HCT116 (cell line): ENCODE results near the gene PRR29. TPM values are rescaled to one million over a fixed set of nuclear protein-coding genes. Genes with fewer than 3 reads are reported as not detected.

Source experiments
- ATAC-seq: fragments of 200-7000 bp; cut with Tn5 transposase; 2 replicates; pipeline ENCODE4 v1.9.1; 2020; ENCODE audit warnings: mild to moderate bottlenecking, moderate library complexity
- BruUV-seq: library from RNA; stranded (reverse); fragments of 400-500 nt; replicated peaks from 2 replicates; lab custom pipeline; 2021; lab: Mats Ljungman, UMichigan
- CTCF ChIA-PET: fragments of 300-600 bp; sonication (Branson Sonifier 250); formaldehyde crosslinking; loops from one replicate; lab custom pipeline; 2021; ENCODE audit warnings: antibody characterized with exemption; lab: Charles Lee
- POLR2A ChIA-PET: fragments of 300-600, 350-600 bp; sonication (Branson Sonifier 250); formaldehyde crosslinking; loops from one replicate; lab custom pipeline; 2021; ENCODE audit warnings: antibody characterized with exemption; lab: Charles Lee
- RAD21 ChIA-PET, 2 experiments: fragments of 300-600 bp; sonication (Branson Sonifier 250); formaldehyde crosslinking; loops; one replicate each; lab custom pipeline; 2023; ENCODE audit warnings: low total read pairs in 2 of 2; ENCODE audit not compliant: uncharacterized antibody in 2 of 2, unreplicated experiment in 2 of 2, low non-redundant PET in 1 of 2; lab: Charles Lee
- DNase-seq: peaks from one replicate; pipeline ENCODE4 v3.0.0-alpha.2; 2010; ENCODE audit warnings: low read depth, low spot score
- H2AFZ ChIP-seq: fragments of 200-600 bp; shearing (Covaris generic), sonication (generic); 2 replicates; pipeline ENCODE4 v1.6.1; 2017; ENCODE audit warnings: low read depth, mixed run types, mixed read lengths, antibody characterized with exemption, low read length; ENCODE audit not compliant: poor library complexity, severe bottlenecking
- H3K27ac ChIP-seq: 2 replicates; pipeline ENCODE4 v1.5.1; 2012; ENCODE audit warnings: low read depth, low read length
- H3K27me3 ChIP-seq: fragments of 200-600 bp; sonication (generic); 2 replicates; pipeline ENCODE4 v1.6.1; 2016; ENCODE audit warnings: mixed run types, low read length, mixed read lengths; ENCODE audit not compliant: insufficient read depth
- H3K36me3 ChIP-seq, 2 experiments: fragments of 200-500 bp in 1 of 2; fragments of 200-600 bp in 1 of 2; sonication (Bioruptor generic) in 1 of 2; sonication (generic) in 1 of 2; 2 replicates each; pipeline versions ENCODE4 v1.5.1 to v1.6.1; 2014 to 2016; ENCODE audit warnings: low read length in 2 of 2, inconsistent platforms in 1 of 2, mixed read lengths in 1 of 2, mixed run types in 1 of 2; ENCODE audit not compliant: insufficient read depth in 2 of 2, control insufficient read depth in 1 of 2
- H3K4me1 ChIP-seq, 2 experiments: fragments of 200-600 bp in 1 of 2; sonication (generic) in 1 of 2; 2 replicates each; pipeline versions ENCODE4 v1.5.1 to v1.6.1; 2012 to 2017; ENCODE audit warnings: low read length in 2 of 2, inconsistent platforms in 1 of 2, mild to moderate bottlenecking in 1 of 2, mixed read lengths in 1 of 2, mixed run types in 1 of 2, moderate library complexity in 1 of 2; ENCODE audit not compliant: insufficient read depth in 2 of 2, control insufficient read depth in 1 of 2
- H3K4me2 ChIP-seq: fragments of 200-600 bp; sonication (generic); 2 replicates; pipeline ENCODE4 v1.6.1; 2017; ENCODE audit warnings: mixed run types, low read length, mixed read lengths
- H3K4me3 ChIP-seq, 2 experiments: fragments of 200-600 bp in 1 of 2; sonication (generic) in 1 of 2; replicated peaks in 1 of 2; 2 replicates each; pipeline ENCODE4 v1.5.1; 2011 to 2016; ENCODE audit warnings: low read length in 2 of 2, control low read depth in 1 of 2, low read depth in 1 of 2, mild to moderate bottlenecking in 1 of 2, mixed read lengths in 1 of 2, mixed run types in 1 of 2
- H3K79me2 ChIP-seq: fragments of 200-600 bp; sonication (generic); 2 replicates; pipeline ENCODE4 v1.6.1; 2017; ENCODE audit warnings: mild to moderate bottlenecking, mixed run types, low read length, moderate library complexity, mixed read lengths; ENCODE audit not compliant: insufficient read depth
- H3K9ac ChIP-seq: fragments of 200-600 bp; sonication (generic); 2 replicates; pipeline ENCODE4 v1.6.1; 2016; ENCODE audit warnings: low read length, mixed read lengths
- H3K9me2 ChIP-seq: fragments of 200-600 bp; sonication (generic), shearing (Covaris generic); 2 replicates; pipeline ENCODE4 v1.6.1; 2017; ENCODE audit warnings: mixed run types, mild to moderate bottlenecking, moderate library complexity; ENCODE audit not compliant: insufficient read depth
- H3K9me3 ChIP-seq, 2 experiments: fragments of 200-500 bp in 1 of 2; fragments of 200-600 bp in 1 of 2; sonication (Bioruptor generic) in 1 of 2; sonication (generic) in 1 of 2; 2 replicates each; pipeline ENCODE4 v1.6.1; 2014 to 2017; ENCODE audit warnings: low read length in 2 of 2, mixed read lengths in 2 of 2, inconsistent platforms in 1 of 2, low read depth in 1 of 2, mild to moderate bottlenecking in 1 of 2, mixed run types in 1 of 2, moderate library complexity in 1 of 2; ENCODE audit not compliant: control insufficient read depth in 1 of 2, insufficient read depth in 1 of 2
- H4K20me1 ChIP-seq: fragments of 200-600 bp; sonication (generic), shearing (Covaris generic); 2 replicates; pipeline ENCODE4 v1.6.1; 2017; ENCODE audit warnings: mixed run types, mild to moderate bottlenecking, moderate library complexity; ENCODE audit not compliant: insufficient read depth
- CBX3 ChIP-seq: IDR thresholded peaks from 2 replicates; pipeline ENCODE4 v1.6.1; 2012; ENCODE audit warnings: low read depth
- ELF1 ChIP-seq: IDR thresholded peaks from 2 replicates; pipeline ENCODE4 v1.6.1; 2012; ENCODE audit warnings: low read depth, borderline replicate concordance
- EZH2phosphoT487 ChIP-seq: fragments of 200-600 bp; IDR thresholded peaks from 2 replicates; pipeline ENCODE4 v1.6.1; 2018; ENCODE audit warnings: antibody characterized with exemption, borderline replicate concordance
- intact Hi-C: fragments of 100-400 bp; cut with micrococcal nuclease; formaldehyde crosslinking; loops from 2 replicates; pipeline ENCODE4 v1.10.0; 2022
- total RNA-seq: library from RNA; stranded (reverse); gene quantifications from one replicate; pipeline ENCODE4 v1.2.1, GENCODE V29; 2021; ENCODE audit not compliant: unreplicated experiment
- TF ChIP-seq, protein P1 (sequence below): IDR thresholded peaks from 2 replicates; pipeline ENCODE4 v1.6.1; 2011; ENCODE audit warnings: mild to moderate bottlenecking, low read length, moderate library complexity; ENCODE audit not compliant: insufficient replicate concordance; ENCODE audit errors: extremely low read depth
- TF ChIP-seq, protein P2 (sequence below): IDR thresholded peaks from 2 replicates; pipeline ENCODE4 v1.6.1; 2012; ENCODE audit warnings: low read depth

PRR29 gene
- total RNA-seq, 1 experiment from 2014 or later = not detected

DNA sequence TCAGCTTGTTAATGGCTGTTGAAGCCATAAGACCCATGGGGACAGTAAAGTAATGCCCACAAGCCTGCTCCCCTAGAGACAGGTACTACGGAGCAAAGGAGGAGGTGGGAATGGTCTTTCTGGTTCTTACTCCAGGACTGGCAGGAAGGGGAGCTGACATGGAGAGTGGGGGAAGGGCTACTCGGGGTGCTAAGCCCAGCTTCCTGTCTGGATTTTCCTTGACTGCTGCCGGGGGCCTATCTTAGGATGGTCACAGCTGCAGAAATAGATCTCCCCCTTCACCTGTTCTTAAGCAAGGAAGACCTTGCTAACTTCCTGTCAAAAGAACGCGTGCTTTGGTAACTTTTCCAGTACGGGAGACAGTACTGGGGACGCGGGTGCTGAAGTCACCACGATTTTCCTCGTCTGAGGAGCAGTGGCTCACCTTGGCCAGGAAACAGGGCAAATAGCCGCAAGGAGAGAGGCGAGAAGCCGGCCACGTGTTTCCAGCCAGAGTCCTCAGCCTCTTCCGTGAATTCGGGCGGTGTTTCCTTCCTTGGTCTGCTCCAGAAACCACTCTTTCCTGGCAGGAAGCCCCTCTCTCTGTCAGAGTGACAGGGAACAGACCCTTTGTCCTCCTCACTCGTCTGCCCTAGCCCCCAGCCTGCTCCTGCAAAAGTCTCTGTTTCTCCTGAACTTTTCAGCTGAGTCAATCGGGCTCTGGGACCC is 656 bp upstream of the PRR29 start:
- Histone ChIP-seq H3K4me2 (no peak overlapping the region), H3K9me3 (no peaks in the 10 kb centered on the region), H3K36me3 (no peaks in the 10 kb centered on the region), H4K20me1 (no peaks in the 10 kb centered on the region), H3K9ac (no peak overlapping the region), H2AFZ (no peak overlapping the region), H3K4me3 (no peak overlapping the region), H3K79me2 (no peaks in the 10 kb centered on the region)
- RAD21 ChIA-PET = no interaction called here
- no peak for DNase-seq
- BruUV-seq = no TSS peak
- POLR2A ChIA-PET = no interaction called here
- no peak for TF ChIP-seq ELF1
- TF ChIP-seq, protein P1, sequence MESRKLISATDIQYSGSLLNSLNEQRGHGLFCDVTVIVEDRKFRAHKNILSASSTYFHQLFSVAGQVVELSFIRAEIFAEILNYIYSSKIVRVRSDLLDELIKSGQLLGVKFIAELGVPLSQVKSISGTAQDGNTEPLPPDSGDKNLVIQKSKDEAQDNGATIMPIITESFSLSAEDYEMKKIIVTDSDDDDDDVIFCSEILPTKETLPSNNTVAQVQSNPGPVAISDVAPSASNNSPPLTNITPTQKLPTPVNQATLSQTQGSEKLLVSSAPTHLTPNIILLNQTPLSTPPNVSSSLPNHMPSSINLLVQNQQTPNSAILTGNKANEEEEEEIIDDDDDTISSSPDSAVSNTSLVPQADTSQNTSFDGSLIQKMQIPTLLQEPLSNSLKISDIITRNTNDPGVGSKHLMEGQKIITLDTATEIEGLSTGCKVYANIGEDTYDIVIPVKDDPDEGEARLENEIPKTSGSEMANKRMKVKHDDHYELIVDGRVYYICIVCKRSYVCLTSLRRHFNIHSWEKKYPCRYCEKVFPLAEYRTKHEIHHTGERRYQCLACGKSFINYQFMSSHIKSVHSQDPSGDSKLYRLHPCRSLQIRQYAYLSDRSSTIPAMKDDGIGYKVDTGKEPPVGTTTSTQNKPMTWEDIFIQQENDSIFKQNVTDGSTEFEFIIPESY = no peak
- no peak for TF ChIP-seq EZH2phosphoT487
- TF ChIP-seq, protein P2, sequence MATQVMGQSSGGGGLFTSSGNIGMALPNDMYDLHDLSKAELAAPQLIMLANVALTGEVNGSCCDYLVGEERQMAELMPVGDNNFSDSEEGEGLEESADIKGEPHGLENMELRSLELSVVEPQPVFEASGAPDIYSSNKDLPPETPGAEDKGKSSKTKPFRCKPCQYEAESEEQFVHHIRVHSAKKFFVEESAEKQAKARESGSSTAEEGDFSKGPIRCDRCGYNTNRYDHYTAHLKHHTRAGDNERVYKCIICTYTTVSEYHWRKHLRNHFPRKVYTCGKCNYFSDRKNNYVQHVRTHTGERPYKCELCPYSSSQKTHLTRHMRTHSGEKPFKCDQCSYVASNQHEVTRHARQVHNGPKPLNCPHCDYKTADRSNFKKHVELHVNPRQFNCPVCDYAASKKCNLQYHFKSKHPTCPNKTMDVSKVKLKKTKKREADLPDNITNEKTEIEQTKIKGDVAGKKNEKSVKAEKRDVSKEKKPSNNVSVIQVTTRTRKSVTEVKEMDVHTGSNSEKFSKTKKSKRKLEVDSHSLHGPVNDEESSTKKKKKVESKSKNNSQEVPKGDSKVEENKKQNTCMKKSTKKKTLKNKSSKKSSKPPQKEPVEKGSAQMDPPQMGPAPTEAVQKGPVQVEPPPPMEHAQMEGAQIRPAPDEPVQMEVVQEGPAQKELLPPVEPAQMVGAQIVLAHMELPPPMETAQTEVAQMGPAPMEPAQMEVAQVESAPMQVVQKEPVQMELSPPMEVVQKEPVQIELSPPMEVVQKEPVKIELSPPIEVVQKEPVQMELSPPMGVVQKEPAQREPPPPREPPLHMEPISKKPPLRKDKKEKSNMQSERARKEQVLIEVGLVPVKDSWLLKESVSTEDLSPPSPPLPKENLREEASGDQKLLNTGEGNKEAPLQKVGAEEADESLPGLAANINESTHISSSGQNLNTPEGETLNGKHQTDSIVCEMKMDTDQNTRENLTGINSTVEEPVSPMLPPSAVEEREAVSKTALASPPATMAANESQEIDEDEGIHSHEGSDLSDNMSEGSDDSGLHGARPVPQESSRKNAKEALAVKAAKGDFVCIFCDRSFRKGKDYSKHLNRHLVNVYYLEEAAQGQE = no peak
- no peak for TF ChIP-seq CBX3
- TF ChIP-seq, all 23 proteins: peak for 0
- CTCF ChIA-PET = no interaction called here
- intact Hi-C loops = no loop called here
- H3K27me3 ChIP-seq = peaks cover 29% of the 10 kb centered on the region; the same call in 1 of the 2 replicates
- no peaks in the 10 kb centered on the region for H3K4me1 ChIP-seq
- no peaks in the 10 kb centered on the region for H3K9me2 ChIP-seq
- H3K27ac ChIP-seq = no peak overlapping the region
- ATAC-seq = no peak
